ENCODE data around the gene FSTL1.

The FSTL1 gene

GRCh38 chr3:120496278-120497002 lies 45.6 kb upstream of the FSTL1 start:
- TF ChIP-seq MAX (IDR thresholded peaks at IDR 0.05; ENCODE audit: low read depth, low read length) (no peak), CTCF (IDR thresholded peaks at IDR 0.05; ENCODE audit: low read depth, low read length) (no peak), MYC (IDR thresholded peaks at IDR 0.05; ENCODE audit: low read depth, low read length) (no peak), POLR2A (IDR thresholded peaks at IDR 0.05; ENCODE audit: extremely low read depth, insufficient read length) (no peak)
- no peak overlapping the region for H3K4me3 ChIP-seq (ENCODE audit: low read depth, low read length)
- DNase-seq (ENCODE audit: low read depth), result no peak

- peak; percentile 3 for DNase-seq (ENCODE audit: low read depth)
- TF ChIP-seq POLR2A (IDR thresholded peaks at IDR 0.05; ENCODE audit: extremely low read depth, insufficient read length), result no peak
- no peak for TF ChIP-seq CTCF (IDR thresholded peaks at IDR 0.05; ENCODE audit: low read depth, low read length)
- TF ChIP-seq MYC (IDR thresholded peaks at IDR 0.05; ENCODE audit: low read depth, low read length), result no peak
- TF ChIP-seq MAX (IDR thresholded peaks at IDR 0.05; ENCODE audit: low read depth, low read length), result no peak
- no peak overlapping the region for H3K4me3 ChIP-seq (ENCODE audit: low read depth, low read length)
Measured at GRCh38 chr3:120495809-120496208, 45.0 kb upstream of the FSTL1 start.

GRCh38 chr3:120492103-120492502 lies 41.3 kb upstream of the FSTL1 start:
- H3K4me3 ChIP-seq (ENCODE audit: low read depth, low read length), result no peak overlapping the region
- TF ChIP-seq MAX (IDR thresholded peaks at IDR 0.05; ENCODE audit: low read depth, low read length) (no peak), CTCF (IDR thresholded peaks at IDR 0.05; ENCODE audit: low read depth, low read length) (no peak), MYC (IDR thresholded peaks at IDR 0.05; ENCODE audit: low read depth, low read length) (no peak), POLR2A (IDR thresholded peaks at IDR 0.05; ENCODE audit: extremely low read depth, insufficient read length) (no peak)
- no peak for DNase-seq (ENCODE audit: low read depth)

GRCh38 chr3:120489421-120489820 lies 38.6 kb upstream of the FSTL1 start:
- TF ChIP-seq CTCF (IDR thresholded peaks at IDR 0.05; ENCODE audit: low read depth, low read length) (no peak), MYC (IDR thresholded peaks at IDR 0.05; ENCODE audit: low read depth, low read length) (no peak), MAX (IDR thresholded peaks at IDR 0.05; ENCODE audit: low read depth, low read length) (no peak), POLR2A (IDR thresholded peaks at IDR 0.05; ENCODE audit: extremely low read depth, insufficient read length) (no peak)
- no peak for DNase-seq (ENCODE audit: low read depth)
- H3K4me3 ChIP-seq (ENCODE audit: low read depth, low read length), result no peak overlapping the region

GRCh38 chr3:120488296-120488695 lies 37.5 kb upstream of the FSTL1 start:
- TF ChIP-seq MAX (IDR thresholded peaks at IDR 0.05; ENCODE audit: low read depth, low read length) (no peak), CTCF (IDR thresholded peaks at IDR 0.05; ENCODE audit: low read depth, low read length) (no peak), POLR2A (IDR thresholded peaks at IDR 0.05; ENCODE audit: extremely low read depth, insufficient read length) (no peak), MYC (IDR thresholded peaks at IDR 0.05; ENCODE audit: low read depth, low read length) (no peak)
- DNase-seq (ENCODE audit: low read depth), result no peak
- no peak overlapping the region for H3K4me3 ChIP-seq (ENCODE audit: low read depth, low read length)
